Stomach smooth muscle (tissue), 2 donors: ENCODE data around the gene ZNF787.
A peak's percentile ranks its signal among the peaks of the same experiment; 100 is the strongest.

Source experiments
- H3K27ac ChIP-seq: one replicate; pipeline ENCODE4 v1.7.0; 2013; ENCODE audit warnings: mild to moderate bottlenecking, low read length, inconsistent platforms
- H3K27me3 ChIP-seq, 2 donors: one replicate each; pipeline ENCODE4 v1.7.0; 2013; ENCODE audit warnings: low read length in 2 of 2; ENCODE audit not compliant: insufficient read depth in 2 of 2, control insufficient read depth in 1 of 2
- H3K36me3 ChIP-seq, 2 donors: one replicate each; pipeline ENCODE4 v1.7.0; 2013; ENCODE audit warnings: low read length in 2 of 2; ENCODE audit not compliant: control insufficient read depth in 2 of 2, insufficient read depth in 2 of 2
- H3K4me1 ChIP-seq: one replicate; pipeline ENCODE4 v1.7.0; 2013; ENCODE audit warnings: low read length; ENCODE audit not compliant: control insufficient read depth, insufficient read depth
- H3K4me3 ChIP-seq, 2 donors: one replicate each; pipeline ENCODE4 v1.7.0; 2013; ENCODE audit warnings: low read length in 2 of 2
- H3K9ac ChIP-seq, 2 donors: one replicate each; pipeline ENCODE4 v1.7.0; 2013; ENCODE audit warnings: low read length in 2 of 2, mild to moderate bottlenecking in 1 of 2
- H3K9me3 ChIP-seq, 2 donors: one replicate each; pipeline ENCODE4 v1.7.0; 2013; ENCODE audit warnings: low read length in 2 of 2; ENCODE audit not compliant: control insufficient read depth in 2 of 2
- donor health status: healthy.
- donor health status: Pancreatic carcinoma.

Gene ZNF787

GRCh38 chr19:56144376-56144775, 23.3 kb upstream of the ZNF787 start:
- no peak overlapping the region for H3K27ac ChIP-seq
- H3K36me3 ChIP-seq = peaks cover 0 to 16% of the 10 kb centered on the region in 2 donors
- H3K4me3 ChIP-seq = no peak overlapping the region
- no peak overlapping the region for H3K9ac ChIP-seq
- peaks cover 16% of the 10 kb centered on the region for H3K4me1 ChIP-seq
- H3K9me3 ChIP-seq = no peaks in the 10 kb centered on the region
- H3K27me3 ChIP-seq = no peaks in the 10 kb centered on the region

GRCh38 chr19:56142897-56143434, 21.9 kb upstream of the ZNF787 start:
- no peak overlapping the region for H3K9ac ChIP-seq
- H3K4me3 ChIP-seq = no peak overlapping the region
- no peaks in the 10 kb centered on the region for H3K27me3 ChIP-seq
- H3K4me1 ChIP-seq = peaks cover 16% of the 10 kb centered on the region
- no peaks in the 10 kb centered on the region for H3K9me3 ChIP-seq
- no peak overlapping the region for H3K27ac ChIP-seq
- peaks cover 0 to 11% of the 10 kb centered on the region in 2 donors for H3K36me3 ChIP-seq

GRCh38 chr19:56142087-56142787, 21.1 kb upstream of the ZNF787 start:
- Histone ChIP-seq H3K36me3 (peaks cover 0 to 5% of the 10 kb centered on the region in 2 donors), H3K4me1 (peaks cover 16% of the 10 kb centered on the region), H3K4me3 (peak overlapping the region; percentile 39 to 82), H3K27me3 (no peaks in the 10 kb centered on the region), H3K9ac (peak overlapping the region; percentile 59 to 68), H3K27ac (peak overlapping the region; percentile 41), H3K9me3 (no peaks in the 10 kb centered on the region)

GRCh38 chr19:56141417-56141993, 20.4 kb upstream of the ZNF787 start:
- Histone ChIP-seq H3K27ac (peak overlapping the region; percentile 95), H3K4me3 (peak overlapping the region; percentile 57 to 82), H3K9ac (peak overlapping the region; percentile 67 to 68), H3K27me3 (no peaks in the 10 kb centered on the region), H3K9me3 (no peaks in the 10 kb centered on the region), H3K36me3 (no peaks in the 10 kb centered on the region), H3K4me1 (peaks cover 16% of the 10 kb centered on the region)

- Histone ChIP-seq H3K9me3 (no peaks in the 10 kb centered on the region), H3K9ac (peak within 1 kb of the TSS; percentile 67 to 87), H3K4me1 (peaks cover 19% of the 10 kb centered on the region), H3K4me3 (peak within 1 kb of the TSS; percentile 57 to 82), H3K27me3 (no peaks in the 10 kb centered on the region), H3K36me3 (no peaks in the 10 kb centered on the region), H3K27ac (peak within 1 kb of the TSS; percentile 95)
These were observed 19.7 kb upstream of the ZNF787 start, which contains the start of gene ZNF444 for GRCh38 chr19:56140583-56141416. Gene ZNF444, plus strand, starts transcription at chr19:56141287. Its CDS starts 5,625 bp downstream, at chr19:56146912.

GRCh38 chr19:56139847-56140582, 18.9 kb upstream of the ZNF787 start:
- H3K9me3 ChIP-seq = no peaks in the 10 kb centered on the region
- H3K27me3 ChIP-seq = no peaks in the 10 kb centered on the region
- peak overlapping the region; percentile 95 for H3K27ac ChIP-seq
- peak overlapping the region; percentile 57 to 82 for H3K4me3 ChIP-seq
- H3K36me3 ChIP-seq = no peaks in the 10 kb centered on the region
- H3K9ac ChIP-seq = peak overlapping the region; percentile 67 to 87
- peaks cover 19% of the 10 kb centered on the region for H3K4me1 ChIP-seq

GRCh38 chr19:56138069-56138468, 17.0 kb upstream of the ZNF787 start:
- Histone ChIP-seq H3K9me3 (no peaks in the 10 kb centered on the region), H3K36me3 (no peaks in the 10 kb centered on the region), H3K4me1 (peaks cover 19% of the 10 kb centered on the region), H3K4me3 (no peak overlapping the region), H3K27ac (no peak overlapping the region), H3K27me3 (no peaks in the 10 kb centered on the region), H3K9ac (no peak overlapping the region)

GRCh38 chr19:56137405-56137804, 16.3 kb upstream of the ZNF787 start:
- no peaks in the 10 kb centered on the region for H3K36me3 ChIP-seq
- H3K4me3 ChIP-seq = no peak overlapping the region
- H3K27me3 ChIP-seq = no peaks in the 10 kb centered on the region
- H3K9me3 ChIP-seq = no peaks in the 10 kb centered on the region
- H3K27ac ChIP-seq = no peak overlapping the region
- H3K9ac ChIP-seq = no peak overlapping the region
- peaks cover 21% of the 10 kb centered on the region for H3K4me1 ChIP-seq

- Histone ChIP-seq H3K27ac (no peak overlapping the region), H3K27me3 (no peaks in the 10 kb centered on the region), H3K36me3 (no peaks in the 10 kb centered on the region), H3K4me3 (no peak overlapping the region), H3K9me3 (no peaks in the 10 kb centered on the region), H3K9ac (no peak overlapping the region), H3K4me1 (peaks cover 21% of the 10 kb centered on the region)
These were observed 15.3 kb upstream of the ZNF787 start for GRCh38 chr19:56136362-56136761.

GRCh38 chr19:56134654-56134921, 13.5 kb upstream of the ZNF787 start:
- no peak overlapping the region for H3K27ac ChIP-seq
- no peaks in the 10 kb centered on the region for H3K9me3 ChIP-seq
- H3K4me1 ChIP-seq = peaks cover 15% of the 10 kb centered on the region
- no peaks in the 10 kb centered on the region for H3K36me3 ChIP-seq
- H3K9ac ChIP-seq = no peak overlapping the region
- no peaks in the 10 kb centered on the region for H3K27me3 ChIP-seq
- no peak overlapping the region for H3K4me3 ChIP-seq
